Cardiac muscle cell (in vitro differentiated cells and primary cell): ENCODE data around the gene CUEDC2. TPM values are rescaled to one million over a fixed set of nuclear protein-coding genes. Genes with fewer than 3 reads are reported as not detected.

Experiments
- DNase-seq, 2 donors: peaks; one replicate each; pipeline versions ENCODE4 v3.0.0 to v3.0.0-alpha.2; 2010 to 2017; ENCODE audit warnings: low read depth in 1 of 2, low spot score in 1 of 2
- H3K27ac ChIP-seq: fragments of 200-600 bp; sonication (generic); 2 replicates; pipeline ENCODE4 v1.5.1; 2016
- H3K27me3 ChIP-seq: fragments of 200-600 bp; sonication (generic); 2 replicates; pipeline ENCODE4 v1.6.0; 2016; ENCODE audit warnings: control low read depth
- H3K36me3 ChIP-seq: fragments of 200-600 bp; sonication (generic); 2 replicates; pipeline ENCODE4 v1.5.1; 2016; ENCODE audit warnings: control low read depth
- H3K4me1 ChIP-seq: fragments of 200-600 bp; sonication (generic); 2 replicates; pipeline ENCODE4 v1.8.1; 2017; ENCODE audit warnings: low read depth, mild to moderate bottlenecking, mixed run types
- H3K4me3 ChIP-seq: fragments of 200-600 bp; sonication (generic); 2 replicates; pipeline ENCODE4 v1.5.1; 2016; ENCODE audit warnings: mild to moderate bottlenecking
- H3K9me3 ChIP-seq: fragments of 200-600 bp; sonication (generic); 2 replicates; pipeline ENCODE4 v1.5.1; 2017; ENCODE audit warnings: low read depth, mild to moderate bottlenecking, control low read depth
- polyA plus RNA-seq: library from polyadenylated mRNA; unstranded; fragments of >200 nt; fragmentation: Nextera tagmentation; extraction: Ambion mirVana; gene quantifications from 2 replicates; pipeline ENCODE4 v1.2.1, GENCODE V29; 2016
- total RNA-seq: library from RNA; depleted of rRNA; stranded (reverse); fragments of >200 nt; gene quantifications from 2 replicates; pipeline ENCODE4 v1.2.3, GENCODE V29; 2016
- TF ChIP-seq, protein P1 (sequence below): IDR thresholded peaks from 2 replicates; pipeline ENCODE4 v1.5.1; 2012; ENCODE audit warnings: low read depth, mild to moderate bottlenecking, low read length

CUEDC2 gene
- total and polyA plus RNA-seq, 2 experiments from 2014 or later = 134 to 190 TPM

DNA sequence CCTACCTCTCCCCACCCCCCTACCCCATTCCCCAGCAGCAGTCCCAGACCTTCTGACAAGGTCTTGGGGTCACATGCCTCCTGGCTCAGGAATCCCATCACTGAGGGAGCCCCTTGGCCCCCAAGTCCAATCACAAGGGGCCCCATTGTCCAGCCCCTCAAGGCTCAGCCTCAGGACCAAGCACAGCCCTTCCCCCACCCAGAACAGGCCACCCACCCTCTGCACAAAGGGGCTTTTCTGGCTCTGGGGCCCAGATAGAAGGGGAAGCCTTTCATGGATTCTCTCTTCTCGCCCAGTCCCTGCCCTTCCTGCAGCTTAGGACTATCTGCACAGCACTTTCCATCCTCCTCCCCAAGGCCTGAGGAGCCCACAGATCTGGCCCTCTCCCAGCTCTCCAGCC is 6.9 kb downstream of the CUEDC2 start:
- TF ChIP-seq, protein P1, sequence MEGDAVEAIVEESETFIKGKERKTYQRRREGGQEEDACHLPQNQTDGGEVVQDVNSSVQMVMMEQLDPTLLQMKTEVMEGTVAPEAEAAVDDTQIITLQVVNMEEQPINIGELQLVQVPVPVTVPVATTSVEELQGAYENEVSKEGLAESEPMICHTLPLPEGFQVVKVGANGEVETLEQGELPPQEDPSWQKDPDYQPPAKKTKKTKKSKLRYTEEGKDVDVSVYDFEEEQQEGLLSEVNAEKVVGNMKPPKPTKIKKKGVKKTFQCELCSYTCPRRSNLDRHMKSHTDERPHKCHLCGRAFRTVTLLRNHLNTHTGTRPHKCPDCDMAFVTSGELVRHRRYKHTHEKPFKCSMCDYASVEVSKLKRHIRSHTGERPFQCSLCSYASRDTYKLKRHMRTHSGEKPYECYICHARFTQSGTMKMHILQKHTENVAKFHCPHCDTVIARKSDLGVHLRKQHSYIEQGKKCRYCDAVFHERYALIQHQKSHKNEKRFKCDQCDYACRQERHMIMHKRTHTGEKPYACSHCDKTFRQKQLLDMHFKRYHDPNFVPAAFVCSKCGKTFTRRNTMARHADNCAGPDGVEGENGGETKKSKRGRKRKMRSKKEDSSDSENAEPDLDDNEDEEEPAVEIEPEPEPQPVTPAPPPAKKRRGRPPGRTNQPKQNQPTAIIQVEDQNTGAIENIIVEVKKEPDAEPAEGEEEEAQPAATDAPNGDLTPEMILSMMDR = no peak
- H3K27me3 ChIP-seq = no peaks in the 10 kb centered on the region
- no peak overlapping the region for H3K4me3 ChIP-seq
- no peaks in the 10 kb centered on the region for H3K9me3 ChIP-seq
- H3K27ac ChIP-seq = no peak overlapping the region
- H3K36me3 ChIP-seq = peaks cover 7% of the 10 kb centered on the region
- peaks cover 7% of the 10 kb centered on the region for H3K4me1 ChIP-seq
- no peak for DNase-seq

DNA sequence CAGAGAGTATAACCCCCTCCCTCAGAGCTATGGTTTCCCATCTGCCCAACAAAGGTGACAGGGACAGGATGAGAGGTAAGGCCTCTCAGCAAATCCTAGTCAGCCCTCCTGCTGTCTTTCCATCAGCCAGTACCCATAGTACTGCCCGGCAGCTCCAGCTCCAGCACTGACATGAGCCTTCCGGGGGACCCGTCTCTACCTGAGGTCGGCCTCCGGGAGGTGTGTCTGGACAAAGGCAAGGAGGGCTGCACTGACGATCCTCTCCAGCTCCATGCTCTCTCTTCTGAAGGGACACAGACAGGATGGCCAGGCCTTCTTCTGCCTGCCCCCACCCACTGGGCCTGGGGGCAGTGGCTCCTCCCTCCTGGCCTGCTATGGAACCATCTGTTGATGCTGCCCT is 7.5 kb downstream of the CUEDC2 start:
- H3K36me3 ChIP-seq = peaks cover 7% of the 10 kb centered on the region
- H3K27me3 ChIP-seq = no peaks in the 10 kb centered on the region
- no peak overlapping the region for H3K27ac ChIP-seq
- DNase-seq = no peak
- H3K4me3 ChIP-seq = no peak overlapping the region
- TF ChIP-seq, protein P1 = no peak
- H3K4me1 ChIP-seq = peaks cover 10% of the 10 kb centered on the region
- H3K9me3 ChIP-seq = no peaks in the 10 kb centered on the region

DNA sequence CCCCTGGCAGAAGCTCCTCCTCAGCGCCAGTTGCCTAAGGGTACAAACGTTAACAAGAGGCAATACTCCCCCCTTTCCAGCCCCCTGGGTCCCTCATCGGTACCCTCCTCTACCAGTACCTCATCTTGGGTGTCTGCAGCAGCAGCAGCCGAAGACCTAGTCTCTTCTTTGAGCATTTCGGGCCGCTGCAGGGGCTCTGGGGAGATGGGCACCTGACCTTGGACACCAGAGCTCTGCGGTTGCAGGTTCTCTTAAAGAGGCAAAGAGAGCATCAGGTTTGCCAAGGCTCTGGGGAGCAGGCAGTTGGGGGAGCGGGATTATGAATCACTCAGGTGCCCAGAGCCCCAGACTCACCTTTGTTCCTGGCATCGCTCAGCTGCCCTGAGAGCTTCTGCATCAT is 8.2 kb downstream of the CUEDC2 start:
- peaks cover 15% of the 10 kb centered on the region for H3K4me1 ChIP-seq

DNA sequence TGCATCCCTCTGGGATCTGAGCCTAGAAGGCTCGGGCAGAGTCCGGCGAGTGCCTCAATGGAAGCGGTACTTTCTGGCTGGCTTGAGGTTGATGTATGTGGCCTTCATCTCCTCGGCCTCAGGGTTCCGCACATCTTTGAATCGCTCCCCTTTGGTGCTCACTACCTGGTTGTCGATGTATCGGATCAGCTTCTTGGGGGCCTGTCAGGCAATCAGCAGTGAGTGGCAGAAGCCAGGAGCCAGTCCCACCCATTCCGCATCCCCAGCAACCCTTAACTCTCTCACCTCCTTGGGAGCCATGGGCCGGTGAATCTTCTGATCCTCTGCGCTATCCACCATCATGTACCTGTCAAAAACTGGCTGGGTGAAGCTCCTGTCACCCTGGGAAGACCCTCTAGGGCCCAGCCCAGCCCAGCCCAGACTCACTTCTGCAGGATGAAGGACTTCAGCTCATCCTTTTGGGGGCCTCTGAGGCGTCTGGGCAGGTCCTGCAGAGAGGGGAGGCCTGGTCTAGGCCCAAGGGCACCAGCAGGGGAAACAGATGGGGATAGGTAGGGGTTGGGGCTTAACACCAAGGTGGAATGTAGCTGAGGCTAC is 8.9 kb downstream of the CUEDC2 start:
- no peak for DNase-seq
- H3K4me3 ChIP-seq = no peak overlapping the region

More for the DNA sequence above, 8.2 kb downstream of the CUEDC2 start:
- TF ChIP-seq, protein P1 = no peak
- peaks cover 7% of the 10 kb centered on the region for H3K36me3 ChIP-seq
- no peaks in the 10 kb centered on the region for H3K27me3 ChIP-seq
- H3K27ac ChIP-seq = no peak overlapping the region
- H3K4me3 ChIP-seq = no peak overlapping the region
- H3K9me3 ChIP-seq = no peaks in the 10 kb centered on the region
- no peak for DNase-seq

DNA sequence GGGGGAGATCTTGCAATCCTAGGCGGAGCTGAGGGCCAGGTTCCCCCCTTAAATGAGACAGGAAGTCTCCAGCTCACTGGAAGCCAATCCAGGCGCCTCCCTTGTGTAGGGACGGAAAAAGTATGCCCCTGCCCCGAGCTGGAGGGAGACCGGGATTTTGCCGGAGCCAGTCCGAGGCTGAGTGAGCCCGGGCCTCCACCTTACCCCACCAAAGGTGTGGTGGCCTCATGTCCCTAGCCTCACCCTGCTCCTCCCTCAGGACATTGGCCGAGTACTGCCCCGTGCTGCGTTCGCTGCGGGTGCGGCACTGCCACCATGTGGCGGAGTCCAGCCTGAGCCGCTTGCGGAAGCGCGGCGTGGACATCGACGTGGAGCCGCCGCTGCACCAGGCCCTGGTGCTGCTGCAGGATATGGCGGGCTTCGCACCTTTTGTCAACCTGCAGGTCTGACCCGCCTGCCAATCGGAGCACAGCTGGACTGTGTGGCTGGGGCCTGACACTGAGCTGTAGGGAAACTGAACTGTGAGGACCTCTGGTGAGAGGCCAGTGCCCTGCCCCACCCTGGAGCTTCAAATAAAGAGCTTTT is 9.7 kb downstream of the CUEDC2 start:
- Histone ChIP-seq H3K4me3 (peak overlapping the region; percentile 55), H3K9me3 (no peaks in the 10 kb centered on the region), H3K4me1 (peaks cover 19% of the 10 kb centered on the region), H3K27me3 (no peaks in the 10 kb centered on the region), H3K36me3 (peaks cover 7% of the 10 kb centered on the region), H3K27ac (no peak overlapping the region)
- TF ChIP-seq, protein P1 = peak; percentile 81
- DNase-seq = peak; percentile 78 to 79

More for the DNA sequence above, 8.9 kb downstream of the CUEDC2 start:
- Histone ChIP-seq H3K27ac (no peak overlapping the region), H3K4me1 (peaks cover 19% of the 10 kb centered on the region), H3K9me3 (no peaks in the 10 kb centered on the region), H3K36me3 (peaks cover 7% of the 10 kb centered on the region), H3K27me3 (no peaks in the 10 kb centered on the region)
- TF ChIP-seq, protein P1 = no peak
